Keratinocyte (primary cell): ENCODE results near the gene HBD. TPM values are rescaled to one million over a fixed set of nuclear protein-coding genes. Genes with fewer than 3 reads are reported as not detected.

ENCODE experiments used
- DNase-seq: peaks from one replicate; pipeline ENCODE4 v3.0.0-alpha.2; 2011; ENCODE audit warnings: low read depth, missing footprints, low spot score
- FAIRE-seq: peaks from 2 replicates; lab custom pipeline; 2011; peaks lifted over from hg19 to GRCh38; lab: Jason Lieb, UNC
- H2AFZ ChIP-seq: 2 replicates; pipeline ENCODE4 v1.6.0; 2012; ENCODE audit warnings: low read length, control low read depth, inconsistent platforms; ENCODE audit not compliant: control insufficient read depth
- H3K27ac ChIP-seq: 2 replicates; pipeline ENCODE4 v1.5.1; 2011; ENCODE audit warnings: low read length; ENCODE audit not compliant: control insufficient read depth, insufficient read depth
- H3K27me3 ChIP-seq: 3 replicates; pipeline ENCODE4 v1.6.0; 2011; ENCODE audit warnings: low read length; ENCODE audit not compliant: control insufficient read depth, insufficient read depth; ENCODE audit errors: extremely low read depth
- H3K36me3 ChIP-seq, 2 experiments: 2 replicates in 1 of 2; 3 replicates in 1 of 2; pipeline ENCODE4 v1.5.1; 2011; ENCODE audit warnings: low read length in 2 of 2, mild to moderate bottlenecking in 1 of 2; ENCODE audit not compliant: control insufficient read depth in 2 of 2, insufficient read depth in 2 of 2; ENCODE audit errors: extremely low read depth in 1 of 2
- H3K4me1 ChIP-seq: 3 replicates; pipeline ENCODE4 v1.5.1; 2011; ENCODE audit warnings: low read length; ENCODE audit not compliant: control insufficient read depth, insufficient read depth; ENCODE audit errors: extremely low read depth
- H3K4me2 ChIP-seq: 3 replicates; pipeline ENCODE4 v1.6.0; 2011; ENCODE audit warnings: low read depth, low read length; ENCODE audit not compliant: control insufficient read depth, insufficient read depth; ENCODE audit errors: extremely low read depth
- H3K4me3 ChIP-seq, 3 experiments: fragments of 200-600 bp in 1 of 3; sonication (generic) in 1 of 3; 2 replicates in 2 of 3; 3 replicates in 1 of 3; pipeline ENCODE4 v1.5.1; 2011 to 2016; ENCODE audit warnings: low read length in 3 of 3, mild to moderate bottlenecking in 3 of 3, control low read depth in 2 of 3, inconsistent platforms in 1 of 3, low read depth in 1 of 3, mixed read lengths in 1 of 3, mixed run types in 1 of 3, moderate library complexity in 1 of 3; ENCODE audit not compliant: control insufficient read depth in 2 of 3, insufficient read depth in 2 of 3; ENCODE audit errors: extremely low read depth in 1 of 3
- H3K79me2 ChIP-seq: 2 replicates; pipeline ENCODE4 v1.6.0; 2012; ENCODE audit warnings: low read length; ENCODE audit not compliant: control insufficient read depth, insufficient read depth
- H3K9ac ChIP-seq: 3 replicates; pipeline ENCODE4 v1.6.0; 2011; ENCODE audit warnings: low read length; ENCODE audit not compliant: control insufficient read depth, insufficient read depth; ENCODE audit errors: extremely low read depth
- H3K9me1 ChIP-seq: 3 replicates; pipeline ENCODE4 v1.6.0; 2011; ENCODE audit warnings: low read length; ENCODE audit not compliant: control insufficient read depth, insufficient read depth; ENCODE audit errors: extremely low read depth
- H3K9me3 ChIP-seq: 2 replicates; pipeline ENCODE4 v1.5.1; 2012; ENCODE audit warnings: low read depth, low read length; ENCODE audit not compliant: control insufficient read depth
- H4K20me1 ChIP-seq: 3 replicates; pipeline ENCODE4 v1.6.0; 2011; ENCODE audit warnings: low read length; ENCODE audit not compliant: control insufficient read depth, insufficient read depth; ENCODE audit errors: extremely low read depth
- EZH2 ChIP-seq: IDR thresholded peaks from one replicate; pipeline ENCODE4 v1.6.1; 2012; ENCODE audit warnings: inconsistent platforms, mild to moderate bottlenecking, low read length, moderate library complexity
- dilution Hi-C: fragments of 300-500 bp; cut with MboI; formaldehyde crosslinking; loops from one replicate; pipeline ENCODE4 v1.7.0; 2020; ENCODE audit warnings: low sequenced_read_pairs; ENCODE audit not compliant: extremely low pct_ligation_motif_present
- polyA plus RNA-seq, 5 experiments: library from polyadenylated mRNA; depleted of rRNA in 3 of 5; stranded (reverse) in 3 of 5; stranded (forward) in 1 of 5; unstranded in 1 of 5; fragments of >200 nt; gene quantifications; 1 replicate in 1 of 5; 2 replicates in 3 of 5; 3 replicates in 1 of 5; pipeline versions ENCODE4 v1.2.1 to v1.2.3, GENCODE V29; 2011 to 2012; ENCODE audit warnings: missing spikeins in 2 of 5, low read depth in 1 of 5, low replicate concordance in 1 of 5
- TF ChIP-seq, protein P1 (sequence below), 3 experiments: IDR thresholded peaks in 1 of 3; conservative IDR thresholded peaks in 1 of 3; optimal IDR thresholded peaks in 1 of 3; 2 replicates in 2 of 3; 3 replicates in 1 of 3; pipeline versions ENCODE3 to v1.5.1; 2011; ENCODE audit warnings: low read length in 3 of 3, mild to moderate bottlenecking in 3 of 3, moderate library complexity in 2 of 3, control low read depth in 1 of 3, inconsistent platforms in 1 of 3; ENCODE audit not compliant: insufficient read depth in 2 of 3; ENCODE audit errors: extremely low read depth in 1 of 3

HBD gene
- polyA plus RNA-seq, 1 donor (not counting 4 experiments of a cell fraction or from before 2014, with no cell fraction given) = not detected

DNA sequence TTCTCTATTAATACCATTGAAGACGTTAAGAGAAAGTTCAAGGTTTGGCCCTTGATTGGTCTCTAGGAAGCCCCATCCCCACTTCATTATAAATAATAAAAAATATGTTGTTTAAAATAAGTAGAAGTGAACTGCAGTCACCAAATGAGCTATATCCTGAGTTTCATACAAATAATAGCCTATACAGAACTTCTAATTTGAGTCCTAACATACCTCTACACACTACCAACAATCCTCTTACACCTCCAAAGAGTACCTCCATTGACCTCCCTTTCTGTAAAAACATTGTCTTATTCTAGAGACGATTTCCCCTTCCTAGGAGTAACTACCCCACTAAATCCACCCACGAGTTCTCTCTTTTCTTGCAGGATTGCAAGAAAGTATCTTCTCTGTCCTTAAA, 7.2 kb upstream of the HBD start:
- Histone ChIP-seq H3K27ac (no peak overlapping the region), H3K79me2 (no peaks in the 10 kb centered on the region), H2AFZ (no peak overlapping the region), H3K9me3 (no peaks in the 10 kb centered on the region), H3K4me2 (no peak overlapping the region), H3K4me1 (no peaks in the 10 kb centered on the region), H3K4me3 (no peak overlapping the region), H3K9me1 (no peaks in the 10 kb centered on the region), H3K9ac (no peak overlapping the region), H3K36me3 (no peaks in the 10 kb centered on the region), H3K27me3 (no peaks in the 10 kb centered on the region), H4K20me1 (no peaks in the 10 kb centered on the region)
- no peak for TF ChIP-seq EZH2
- TF ChIP-seq, protein P1, sequence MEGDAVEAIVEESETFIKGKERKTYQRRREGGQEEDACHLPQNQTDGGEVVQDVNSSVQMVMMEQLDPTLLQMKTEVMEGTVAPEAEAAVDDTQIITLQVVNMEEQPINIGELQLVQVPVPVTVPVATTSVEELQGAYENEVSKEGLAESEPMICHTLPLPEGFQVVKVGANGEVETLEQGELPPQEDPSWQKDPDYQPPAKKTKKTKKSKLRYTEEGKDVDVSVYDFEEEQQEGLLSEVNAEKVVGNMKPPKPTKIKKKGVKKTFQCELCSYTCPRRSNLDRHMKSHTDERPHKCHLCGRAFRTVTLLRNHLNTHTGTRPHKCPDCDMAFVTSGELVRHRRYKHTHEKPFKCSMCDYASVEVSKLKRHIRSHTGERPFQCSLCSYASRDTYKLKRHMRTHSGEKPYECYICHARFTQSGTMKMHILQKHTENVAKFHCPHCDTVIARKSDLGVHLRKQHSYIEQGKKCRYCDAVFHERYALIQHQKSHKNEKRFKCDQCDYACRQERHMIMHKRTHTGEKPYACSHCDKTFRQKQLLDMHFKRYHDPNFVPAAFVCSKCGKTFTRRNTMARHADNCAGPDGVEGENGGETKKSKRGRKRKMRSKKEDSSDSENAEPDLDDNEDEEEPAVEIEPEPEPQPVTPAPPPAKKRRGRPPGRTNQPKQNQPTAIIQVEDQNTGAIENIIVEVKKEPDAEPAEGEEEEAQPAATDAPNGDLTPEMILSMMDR (optimal IDR thresholded peaks at IDR 0.05 in 1 of 3, IDR thresholded peaks at IDR 0.05 in 1 of 3, conservative IDR thresholded peaks at IDR 0.05 in 1 of 3; ENCODE audit: extremely low read depth in 1 of 3, insufficient read depth in 2 of 3, low read length in 3 of 3) = no peak
- dilution Hi-C loops = no loop called here
- FAIRE-seq = no peak
- DNase-seq = no peak

DNA sequence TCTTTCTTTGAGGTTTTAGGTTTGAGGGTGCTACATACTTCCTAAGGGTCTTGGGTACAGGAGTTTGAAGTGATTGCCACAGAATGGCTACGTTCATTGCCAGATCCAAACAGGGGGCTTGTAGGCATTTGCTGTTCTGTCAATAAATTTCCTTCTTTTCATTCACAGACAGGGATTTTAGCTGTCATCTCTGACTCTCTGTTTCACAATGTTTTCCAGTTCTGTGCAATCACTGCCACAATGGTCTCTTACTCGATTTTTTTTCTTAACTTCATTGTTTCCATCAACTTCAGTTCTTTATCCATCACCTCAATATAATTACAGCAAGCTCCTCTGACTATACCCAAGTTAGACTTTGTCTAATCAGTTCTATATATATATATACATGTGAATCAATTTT, 6.2 kb upstream of the HBD start:
- Histone ChIP-seq H3K27ac (no peak overlapping the region), H4K20me1 (no peaks in the 10 kb centered on the region), H3K4me1 (no peaks in the 10 kb centered on the region), H3K9me3 (no peaks in the 10 kb centered on the region), H3K4me3 (no peak overlapping the region), H3K27me3 (no peaks in the 10 kb centered on the region), H3K9me1 (no peaks in the 10 kb centered on the region), H3K79me2 (no peaks in the 10 kb centered on the region), H2AFZ (no peak overlapping the region), H3K9ac (no peak overlapping the region), H3K36me3 (no peaks in the 10 kb centered on the region), H3K4me2 (no peak overlapping the region)
- dilution Hi-C loops = no loop called here
- FAIRE-seq (no peak), DNase-seq (no peak)
- TF ChIP-seq EZH2 = no peak
- TF ChIP-seq, protein P1 (optimal IDR thresholded peaks at IDR 0.05 in 1 of 3, IDR thresholded peaks at IDR 0.05 in 1 of 3, conservative IDR thresholded peaks at IDR 0.05 in 1 of 3; ENCODE audit: extremely low read depth in 1 of 3, insufficient read depth in 2 of 3, low read length in 3 of 3) = no peak
